ENCODE results near the gene NMNAT1. TPM values are rescaled to one million over a fixed set of nuclear protein-coding genes. Genes with fewer than 3 reads are reported as not detected.
"Not testable (repeated sequence)": the region's sequence is repeated elsewhere in the genome, so short reads cannot be mapped to it uniquely, and the experiment has no call there.

The NMNAT1 gene
- total RNA-seq, 2 donors from 2014 or later, result 5.4 to 7.9 TPM

DNA sequence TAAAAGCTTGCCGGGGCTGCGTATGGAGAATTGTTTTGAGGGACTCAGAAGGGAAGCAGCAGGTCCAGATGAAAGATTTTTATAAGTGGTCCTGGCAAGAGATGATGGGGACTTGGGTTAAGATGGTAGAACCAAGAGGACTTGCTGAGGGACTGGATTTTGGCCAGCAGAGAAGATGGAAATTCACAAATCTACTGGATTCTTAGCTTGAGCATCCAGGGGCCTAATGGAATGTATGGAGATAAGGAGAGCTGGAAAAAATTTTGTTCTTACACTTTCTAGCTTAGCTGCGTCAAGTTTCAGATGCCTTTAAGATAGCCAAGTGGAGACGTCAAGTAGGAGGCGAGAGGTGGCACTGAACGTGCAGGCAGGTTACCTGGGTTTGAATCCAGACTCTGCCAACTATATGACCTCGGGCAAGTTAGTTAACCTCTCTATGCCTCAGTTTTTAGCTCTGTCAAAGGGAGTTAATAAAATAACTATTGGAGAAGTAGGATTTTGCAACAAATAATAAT is 50.3 kb downstream of the NMNAT1 start:
- Histone ChIP-seq H3K27ac (ENCODE audit: low read depth, low read length) (no peak overlapping the region), H3K9ac (ENCODE audit: extremely low read depth, low read length, poor library complexity, severe bottlenecking) (no peak overlapping the region), H3K36me3 (ENCODE audit: control insufficient read depth, insufficient read depth, low read length) (no peaks in the 10 kb centered on the region), H3K9me3 (ENCODE audit: control insufficient read depth, low read length) (peaks cover 1% of the 10 kb centered on the region), H3K27me3 (ENCODE audit: control insufficient read depth, insufficient read depth, low read length, poor library complexity, severe bottlenecking) (peaks cover 30% of the 10 kb centered on the region), H3K4me1 (ENCODE audit: control insufficient read depth, insufficient read depth, low read length) (no peaks in the 10 kb centered on the region), H3K4me3 (ENCODE audit: low read length) (no peak overlapping the region)
- Mint-ChIP-seq H3K27me3 (ENCODE audit: insufficient read depth) (peaks cover 31% of the 10 kb centered on the region), H3K4me1 (peaks cover 5% of the 10 kb centered on the region), H3K4me3 (no peak overlapping the region), H3K36me3 (ENCODE audit: low read depth) (no peaks in the 10 kb centered on the region), H3K27ac (no peak overlapping the region), H3K9me3 (no peaks in the 10 kb centered on the region)
- no peak for DNase-seq
- WGBS, 2 experiments (ENCODE audit: insufficient coverage in 1 of 2, insufficient read length in 1 of 2), result 88 to 95% methylated on average over 7 of the region's 7 CpGs
- TF ChIP-seq CTCF (conservative IDR thresholded peaks at IDR 0.05), result no peak

GRCh38 chr1:9996624-9997582 is 53.6 kb downstream of the NMNAT1 start, which contains the start of gene RBP7:
RBP7 (plus strand) TSS chr1:9997228; CDS start chr1:9997259, 31 bp downstream.
- Histone ChIP-seq H3K36me3 (ENCODE audit: control insufficient read depth, insufficient read depth, low read length) (no peaks in the 10 kb centered on the region), H3K27ac (ENCODE audit: low read depth, low read length) (no peak within 1 kb of the TSS), H3K27me3 (ENCODE audit: control insufficient read depth, insufficient read depth, low read length, poor library complexity, severe bottlenecking) (peaks cover 39% of the 10 kb centered on the region), H3K4me1 (ENCODE audit: control insufficient read depth, insufficient read depth, low read length) (no peaks in the 10 kb centered on the region), H3K9ac (ENCODE audit: extremely low read depth, low read length, poor library complexity, severe bottlenecking) (no peak within 1 kb of the TSS), H3K9me3 (ENCODE audit: control insufficient read depth, low read length) (peaks cover 6% of the 10 kb centered on the region), H3K4me3 (ENCODE audit: low read length) (peak within 1 kb of the TSS; percentile 55)
- Mint-ChIP-seq H3K9me3 (peaks cover 4% of the 10 kb centered on the region), H3K4me3 (peak within 1 kb of the TSS; percentile 57), H3K27ac (no peak within 1 kb of the TSS), H3K27me3 (ENCODE audit: insufficient read depth) (peaks cover 47% of the 10 kb centered on the region), H3K36me3 (ENCODE audit: low read depth) (no peaks in the 10 kb centered on the region), H3K4me1 (peaks cover 5% of the 10 kb centered on the region)
- peak; percentile 84 for DNase-seq
- WGBS, 2 experiments (ENCODE audit: insufficient coverage in 1 of 2, insufficient read length in 1 of 2), result 5% methylated on average over 27 to 68 of the region's 71 CpGs
- no peak for TF ChIP-seq CTCF (conservative IDR thresholded peaks at IDR 0.05)

GRCh38 chr1:10001016-10001665 is 57.9 kb downstream of the NMNAT1 start:
- Histone ChIP-seq H3K27me3 (ENCODE audit: control insufficient read depth, insufficient read depth, low read length, poor library complexity, severe bottlenecking) (peaks cover 34% of the 10 kb centered on the region), H3K9ac (ENCODE audit: extremely low read depth, low read length, poor library complexity, severe bottlenecking) (no peak overlapping the region), H3K4me1 (ENCODE audit: control insufficient read depth, insufficient read depth, low read length) (no peaks in the 10 kb centered on the region), H3K36me3 (ENCODE audit: control insufficient read depth, insufficient read depth, low read length) (no peaks in the 10 kb centered on the region), H3K9me3 (ENCODE audit: control insufficient read depth, low read length) (peaks cover 6% of the 10 kb centered on the region), H3K27ac (ENCODE audit: low read depth, low read length) (no peak overlapping the region), H3K4me3 (ENCODE audit: low read length) (no peak overlapping the region)
- DNase-seq, result no peak
- Mint-ChIP-seq H3K9me3 (peaks cover 4% of the 10 kb centered on the region), H3K4me3 (no peak overlapping the region), H3K4me1 (peaks cover 5% of the 10 kb centered on the region), H3K27me3 (ENCODE audit: insufficient read depth) (peaks cover 38% of the 10 kb centered on the region), H3K36me3 (ENCODE audit: low read depth) (no peaks in the 10 kb centered on the region), H3K27ac (no peak overlapping the region)
- WGBS, 2 experiments (ENCODE audit: insufficient coverage in 1 of 2, insufficient read length in 1 of 2), result 92 to 93% methylated on average over 5 to 8 of the region's 8 CpGs
- no peak for TF ChIP-seq CTCF (conservative IDR thresholded peaks at IDR 0.05)

GRCh38 chr1:10005248-10005647 is 62.0 kb downstream of the NMNAT1 start:
- H3K9ac ChIP-seq (ENCODE audit: extremely low read depth, low read length, poor library complexity, severe bottlenecking); H3K4me3 ChIP-seq (ENCODE audit: low read length); H3K27ac Mint-ChIP-seq; H3K27me3 Mint-ChIP-seq (ENCODE audit: insufficient read depth); H3K27ac ChIP-seq (ENCODE audit: low read depth, low read length); H3K9me3 ChIP-seq (ENCODE audit: control insufficient read depth, low read length); H3K4me3 Mint-ChIP-seq; H3K36me3 ChIP-seq (ENCODE audit: control insufficient read depth, insufficient read depth, low read length); H3K9me3 Mint-ChIP-seq; H3K36me3 Mint-ChIP-seq (ENCODE audit: low read depth); H3K27me3 ChIP-seq (ENCODE audit: control insufficient read depth, insufficient read depth, low read length, poor library complexity, severe bottlenecking); H3K4me1 Mint-ChIP-seq; DNase-seq; H3K4me1 ChIP-seq (ENCODE audit: control insufficient read depth, insufficient read depth, low read length): not testable (repeated sequence)
- WGBS, 2 experiments (ENCODE audit: insufficient coverage in 1 of 2, insufficient read length in 1 of 2), result 93 to 96% methylated on average over 8 of the region's 8 CpGs

All from endodermal cell (in vitro differentiated cells).